ENCODE measurements around the gene ZCCHC17. TPM values are rescaled to one million over a fixed set of nuclear protein-coding genes. Genes with fewer than 3 reads are reported as not detected.
A peak's percentile ranks its signal among the peaks of the same experiment; 100 is the strongest.

The ZCCHC17 gene
- total RNA-seq, 2 experiments from 2014 or later, result 30.1 to 33.8 TPM

DNA sequence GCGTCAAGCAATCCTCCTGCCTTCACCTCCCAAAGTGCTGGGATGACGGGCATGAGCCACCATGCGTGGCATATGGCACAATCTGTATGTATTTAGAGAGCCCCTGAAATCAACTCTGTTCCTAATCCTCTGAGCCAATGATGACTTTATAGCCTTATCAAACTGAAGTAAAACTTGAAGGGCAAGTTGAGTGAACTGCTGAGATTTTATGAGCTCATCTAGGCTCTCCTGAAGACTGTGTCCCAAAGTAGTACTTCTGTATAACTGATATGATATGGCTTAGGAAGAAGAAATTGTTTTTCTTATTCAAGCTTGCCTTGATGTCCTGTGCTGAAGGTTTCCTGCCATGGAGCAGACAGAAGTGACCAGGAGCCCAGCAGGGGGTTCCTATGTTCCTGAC is 33.4 kb upstream of the ZCCHC17 start:
- H3K79me2 ChIP-seq (ENCODE audit: insufficient read depth, low read depth, low read length), result no peaks in the 10 kb centered on the region
- intact Hi-C loops (cut with micrococcal nuclease; ENCODE audit: unreplicated experiment), result no loop called here
- no peaks in the 10 kb centered on the region for H3K9me3 ChIP-seq (ENCODE audit: low read length)
- no peaks in the 10 kb centered on the region for H4K20me1 ChIP-seq (ENCODE audit: insufficient read depth, low read length)
- DNase-seq (ENCODE audit: low spot score), result no peak
- peaks cover 93% of the 10 kb centered on the region for H3K36me3 ChIP-seq (ENCODE audit: insufficient read depth, low read length)
- H2AFZ ChIP-seq (ENCODE audit: low read length), result no peak overlapping the region
- no peak overlapping the region for H3K4me2 ChIP-seq (ENCODE audit: low read length)
- BruUV-seq (replicated peaks), result TSS peak; percentile 40
- H3K4me3 ChIP-seq (ENCODE audit: low read depth, low read length, poor library complexity, severe bottlenecking), result no peak overlapping the region
- CTCF ChIA-PET (ENCODE audit: unreplicated experiment), result interaction anchor here (1.5 kb wide), 1 partner anchor 9 kb away, joined by 3 read pairs; no protein-coding TSS in a partner anchor
- no peak overlapping the region for H3K27ac ChIP-seq (ENCODE audit: low read depth, low read length, poor library complexity, severe bottlenecking)
- POLR2A ChIA-PET, result interaction anchor here (0.5 to 2.3 kb wide), 5 partner anchors 8 to 1956 kb away, joined by 3 to 10 read pairs (median 6); partner anchors contain the start of genes SNRNP40 and ZCCHC17
- no peaks in the 10 kb centered on the region for H3K9me2 ChIP-seq (ENCODE audit: insufficient read depth, low read length)
- TF ChIP-seq, protein P1, sequence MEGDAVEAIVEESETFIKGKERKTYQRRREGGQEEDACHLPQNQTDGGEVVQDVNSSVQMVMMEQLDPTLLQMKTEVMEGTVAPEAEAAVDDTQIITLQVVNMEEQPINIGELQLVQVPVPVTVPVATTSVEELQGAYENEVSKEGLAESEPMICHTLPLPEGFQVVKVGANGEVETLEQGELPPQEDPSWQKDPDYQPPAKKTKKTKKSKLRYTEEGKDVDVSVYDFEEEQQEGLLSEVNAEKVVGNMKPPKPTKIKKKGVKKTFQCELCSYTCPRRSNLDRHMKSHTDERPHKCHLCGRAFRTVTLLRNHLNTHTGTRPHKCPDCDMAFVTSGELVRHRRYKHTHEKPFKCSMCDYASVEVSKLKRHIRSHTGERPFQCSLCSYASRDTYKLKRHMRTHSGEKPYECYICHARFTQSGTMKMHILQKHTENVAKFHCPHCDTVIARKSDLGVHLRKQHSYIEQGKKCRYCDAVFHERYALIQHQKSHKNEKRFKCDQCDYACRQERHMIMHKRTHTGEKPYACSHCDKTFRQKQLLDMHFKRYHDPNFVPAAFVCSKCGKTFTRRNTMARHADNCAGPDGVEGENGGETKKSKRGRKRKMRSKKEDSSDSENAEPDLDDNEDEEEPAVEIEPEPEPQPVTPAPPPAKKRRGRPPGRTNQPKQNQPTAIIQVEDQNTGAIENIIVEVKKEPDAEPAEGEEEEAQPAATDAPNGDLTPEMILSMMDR (conservative IDR thresholded peaks at IDR 0.05; ENCODE audit: low read length), result no peak
- no peak for TF ChIP-seq EZH2phosphoT487 (IDR thresholded peaks at IDR 0.05; ENCODE audit: borderline replicate concordance, low read depth, low read length)
- H3K4me1 ChIP-seq (ENCODE audit: insufficient read depth, low read length, poor library complexity, severe bottlenecking), result no peaks in the 10 kb centered on the region

GRCh38 chr1:31264790-31265386 is 31.9 kb upstream of the ZCCHC17 start:
- POLR2A ChIA-PET, result interaction anchor here (0.9 kb wide), 1 partner anchor 48 kb away, joined by 3 read pairs; no protein-coding TSS in a partner anchor
- Histone ChIP-seq H3K4me1 (ENCODE audit: insufficient read depth, low read length, poor library complexity, severe bottlenecking) (no peaks in the 10 kb centered on the region), H3K4me2 (ENCODE audit: low read length) (no peak overlapping the region), H3K4me3 (ENCODE audit: low read depth, low read length, poor library complexity, severe bottlenecking) (no peak overlapping the region), H3K79me2 (ENCODE audit: insufficient read depth, low read depth, low read length) (no peaks in the 10 kb centered on the region), H3K36me3 (ENCODE audit: insufficient read depth, low read length) (peaks cover 94% of the 10 kb centered on the region), H3K9me3 (ENCODE audit: low read length) (no peaks in the 10 kb centered on the region), H4K20me1 (ENCODE audit: insufficient read depth, low read length) (no peaks in the 10 kb centered on the region), H2AFZ (ENCODE audit: low read length) (no peak overlapping the region), H3K27ac (ENCODE audit: low read depth, low read length, poor library complexity, severe bottlenecking) (no peak overlapping the region), H3K9me2 (ENCODE audit: insufficient read depth, low read length) (no peaks in the 10 kb centered on the region)
- no peak for TF ChIP-seq EZH2phosphoT487 (IDR thresholded peaks at IDR 0.05; ENCODE audit: borderline replicate concordance, low read depth, low read length)
- TF ChIP-seq, protein P1 (conservative IDR thresholded peaks at IDR 0.05; ENCODE audit: low read length), result no peak
- CTCF ChIA-PET (ENCODE audit: unreplicated experiment), result no interaction called here
- no TSS peak for BruUV-seq (replicated peaks)
- intact Hi-C loops (cut with micrococcal nuclease; ENCODE audit: unreplicated experiment), result no loop called here
- no peak for DNase-seq (ENCODE audit: low spot score)

GRCh38 chr1:31266547-31266946 is 30.3 kb upstream of the ZCCHC17 start:
- H3K79me2 ChIP-seq (ENCODE audit: insufficient read depth, low read depth, low read length), result no peaks in the 10 kb centered on the region
- CTCF ChIA-PET (ENCODE audit: unreplicated experiment), result no interaction called here
- no peaks in the 10 kb centered on the region for H3K9me2 ChIP-seq (ENCODE audit: insufficient read depth, low read length)
- no peak for DNase-seq (ENCODE audit: low spot score)
- no peak overlapping the region for H3K4me3 ChIP-seq (ENCODE audit: low read depth, low read length, poor library complexity, severe bottlenecking)
- no peaks in the 10 kb centered on the region for H3K4me1 ChIP-seq (ENCODE audit: insufficient read depth, low read length, poor library complexity, severe bottlenecking)
- TF ChIP-seq, protein P1 (conservative IDR thresholded peaks at IDR 0.05; ENCODE audit: low read length), result no peak
- TF ChIP-seq EZH2phosphoT487 (IDR thresholded peaks at IDR 0.05; ENCODE audit: borderline replicate concordance, low read depth, low read length), result no peak
- H3K9me3 ChIP-seq (ENCODE audit: low read length), result no peaks in the 10 kb centered on the region
- H3K27ac ChIP-seq (ENCODE audit: low read depth, low read length, poor library complexity, severe bottlenecking), result no peak overlapping the region
- intact Hi-C loops (cut with micrococcal nuclease; ENCODE audit: unreplicated experiment), result no loop called here
- no peaks in the 10 kb centered on the region for H4K20me1 ChIP-seq (ENCODE audit: insufficient read depth, low read length)
- POLR2A ChIA-PET, result interaction anchor here (1.0 to 1.5 kb wide), 3 partner anchors 12 to 16 kb away, joined by 3 to 4 read pairs (median 4); no protein-coding TSS in a partner anchor
- H3K4me2 ChIP-seq (ENCODE audit: low read length), result no peak overlapping the region
- H2AFZ ChIP-seq (ENCODE audit: low read length), result no peak overlapping the region
- H3K36me3 ChIP-seq (ENCODE audit: insufficient read depth, low read length), result peaks cover 97% of the 10 kb centered on the region
- no TSS peak for BruUV-seq (replicated peaks)

All from OCI-LY7 (cell line).